Measurements from ENCODE around the gene TNIP1.

Gene TNIP1

DNA sequence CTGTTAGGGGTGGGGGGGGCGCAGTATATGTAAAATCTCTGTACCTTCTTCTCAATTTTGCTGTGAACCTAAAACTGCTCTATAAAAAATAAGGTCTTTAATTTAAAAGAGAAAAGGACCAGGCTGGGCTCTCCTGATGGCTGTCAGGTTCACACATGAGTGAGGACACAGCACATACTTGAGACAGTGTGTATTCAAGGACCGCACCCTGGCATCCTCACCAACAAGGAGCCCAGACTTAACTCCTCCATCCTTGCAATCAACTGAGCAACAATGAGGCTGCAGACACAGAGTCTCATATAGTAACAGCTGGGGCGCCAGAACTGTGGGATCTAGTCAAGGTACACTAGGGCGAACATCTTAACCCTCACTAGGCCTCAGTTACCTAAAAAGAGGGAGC lies 9.8 kb downstream of the TNIP1 start:
- Histone ChIP-seq H3K9ac (ENCODE audit: low read depth, low read length) (no peak overlapping the region), H3K4me1 (ENCODE audit: insufficient read depth, low read length) (peaks cover 5% of the 10 kb centered on the region), H3K9me3 (ENCODE audit: control insufficient read depth, insufficient read depth, low read length) (no peaks in the 10 kb centered on the region), H3K36me3 (ENCODE audit: insufficient read depth, low read length) (no peaks in the 10 kb centered on the region)

DNA sequence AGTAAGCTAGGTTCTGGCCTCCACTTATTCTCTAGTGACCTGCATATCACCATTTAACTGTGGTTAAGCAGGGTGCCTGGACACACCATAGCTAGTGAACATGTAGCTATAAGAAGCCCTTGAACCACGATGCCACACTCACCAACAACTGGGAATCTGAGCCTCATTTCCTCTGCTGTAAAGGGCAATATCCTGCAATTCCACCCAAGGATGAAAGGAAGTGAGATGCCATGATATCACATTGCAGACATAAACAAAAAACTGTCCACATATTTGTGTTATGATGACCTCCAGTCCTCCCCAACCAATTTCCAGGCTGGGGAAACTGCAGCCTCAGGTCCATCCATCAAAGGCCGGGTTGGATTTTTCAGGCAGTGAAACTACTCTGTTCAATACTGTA lies 10.4 kb downstream of the TNIP1 start:
- no peak overlapping the region for H3K9ac ChIP-seq (ENCODE audit: low read depth, low read length)
- no peaks in the 10 kb centered on the region for H3K36me3 ChIP-seq (ENCODE audit: insufficient read depth, low read length)
- H3K9me3 ChIP-seq (ENCODE audit: control insufficient read depth, insufficient read depth, low read length) = no peaks in the 10 kb centered on the region
- H3K4me1 ChIP-seq (ENCODE audit: insufficient read depth, low read length) = peaks cover 5% of the 10 kb centered on the region

DNA sequence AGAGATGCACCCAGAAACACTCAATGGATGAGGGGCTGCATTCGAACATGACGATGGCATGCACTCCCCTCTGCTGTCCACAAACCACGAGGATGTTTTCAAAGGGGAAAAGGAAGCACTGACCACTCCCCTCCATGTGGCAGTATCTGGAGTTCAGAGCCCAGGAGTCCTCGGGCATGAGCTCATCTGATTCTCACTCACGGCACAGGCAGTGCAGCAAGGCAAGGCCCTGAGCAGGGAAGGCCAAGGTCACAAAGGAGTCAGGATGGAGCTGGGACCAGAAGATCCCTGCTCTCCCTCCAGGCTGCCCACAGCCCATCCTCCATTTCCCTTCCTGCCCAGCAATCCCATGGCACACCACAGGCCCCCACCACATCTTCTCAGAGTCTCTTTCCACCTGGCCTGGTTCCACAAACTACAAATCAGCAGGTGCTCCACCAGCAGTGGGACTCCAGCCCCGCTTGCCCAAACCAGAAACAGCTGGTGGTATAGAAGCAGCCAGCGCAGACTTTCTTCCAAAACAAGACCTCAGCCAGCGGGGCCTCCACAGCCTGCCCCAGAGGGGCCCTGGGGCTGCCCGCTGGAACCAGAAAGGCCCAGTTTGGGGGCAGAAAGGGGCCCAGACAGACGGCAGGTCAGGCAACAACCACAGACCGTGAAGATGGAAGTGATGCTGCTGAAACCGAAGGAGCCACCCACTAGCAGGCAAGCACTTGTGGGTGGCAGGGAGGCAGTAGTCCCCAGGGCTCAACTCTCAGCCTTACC lies 12.2 kb downstream of the TNIP1 start:
- H3K9ac ChIP-seq (ENCODE audit: low read depth, low read length) = no peak overlapping the region
- peaks cover 6% of the 10 kb centered on the region for H3K4me1 ChIP-seq (ENCODE audit: insufficient read depth, low read length)
- no peaks in the 10 kb centered on the region for H3K9me3 ChIP-seq (ENCODE audit: control insufficient read depth, insufficient read depth, low read length)
- no peaks in the 10 kb centered on the region for H3K36me3 ChIP-seq (ENCODE audit: insufficient read depth, low read length)

DNA sequence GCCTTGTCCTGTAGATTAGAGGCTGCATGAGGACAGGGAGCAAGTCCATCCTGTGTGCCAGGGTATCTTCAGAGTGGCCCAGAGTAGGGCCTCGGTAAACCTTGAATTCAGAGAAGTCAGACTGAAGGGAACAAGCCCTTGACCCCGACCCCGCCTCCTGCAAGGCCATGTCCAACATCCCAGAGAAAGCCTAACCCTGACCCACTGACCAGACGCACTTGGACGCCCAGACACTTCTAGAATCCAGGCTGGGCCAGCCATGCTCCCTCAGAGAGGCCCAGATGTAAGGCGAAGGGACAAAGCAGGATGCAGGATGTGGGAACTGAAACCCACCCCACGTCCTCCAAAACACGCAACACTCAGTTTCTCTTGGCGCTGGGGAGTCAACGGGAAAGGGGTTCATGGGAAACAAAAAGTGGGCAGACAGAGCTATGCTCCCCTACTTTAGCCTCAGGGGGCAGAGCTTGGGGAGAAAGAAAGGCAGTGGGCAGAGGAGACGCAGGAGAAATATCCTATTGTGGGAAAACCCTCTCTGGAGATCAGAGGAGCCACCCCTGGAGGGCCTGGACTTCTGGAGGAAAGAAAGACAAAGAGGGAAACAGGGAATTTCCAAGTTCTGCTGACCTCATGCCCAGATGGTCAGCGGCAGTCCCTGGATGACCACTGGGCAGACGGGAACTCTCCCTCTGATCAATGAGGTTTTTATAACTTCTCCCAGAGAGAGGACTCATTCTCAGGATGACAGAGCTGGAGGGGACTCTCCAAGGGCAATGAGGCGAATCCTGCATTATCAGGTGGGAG lies 13.0 kb downstream of the TNIP1 start:
- H3K9me3 ChIP-seq (ENCODE audit: control insufficient read depth, insufficient read depth, low read length) = no peaks in the 10 kb centered on the region
- no peak overlapping the region for H3K9ac ChIP-seq (ENCODE audit: low read depth, low read length)
- H3K4me1 ChIP-seq (ENCODE audit: insufficient read depth, low read length) = peaks cover 11% of the 10 kb centered on the region
- H3K36me3 ChIP-seq (ENCODE audit: insufficient read depth, low read length) = no peaks in the 10 kb centered on the region

DNA sequence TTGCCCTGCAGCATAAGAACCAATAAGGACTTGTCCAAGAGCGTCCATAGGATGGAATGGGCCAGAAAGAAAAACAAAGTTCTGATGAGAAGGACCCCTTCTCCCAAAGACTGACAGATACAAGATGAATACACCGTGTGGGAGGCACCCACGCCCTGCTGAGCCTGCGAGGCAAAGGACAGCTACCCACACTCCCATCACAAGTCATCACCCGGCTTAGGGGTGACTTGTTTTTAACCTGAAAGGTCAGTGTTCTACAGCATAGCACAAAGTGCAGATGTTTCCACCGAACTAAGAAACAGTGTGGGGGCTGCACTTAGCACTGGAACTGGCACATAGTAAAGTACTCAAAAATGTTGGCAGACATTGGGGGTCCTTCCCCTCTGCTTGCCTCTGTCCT lies 13.9 kb downstream of the TNIP1 start:
- no peaks in the 10 kb centered on the region for H3K36me3 ChIP-seq (ENCODE audit: insufficient read depth, low read length)
- no peaks in the 10 kb centered on the region for H3K9me3 ChIP-seq (ENCODE audit: control insufficient read depth, insufficient read depth, low read length)
- H3K4me1 ChIP-seq (ENCODE audit: insufficient read depth, low read length) = peaks cover 6% of the 10 kb centered on the region; the same call in 1 of the 2 replicates
- H3K9ac ChIP-seq (ENCODE audit: low read depth, low read length) = no peak overlapping the region

DNA sequence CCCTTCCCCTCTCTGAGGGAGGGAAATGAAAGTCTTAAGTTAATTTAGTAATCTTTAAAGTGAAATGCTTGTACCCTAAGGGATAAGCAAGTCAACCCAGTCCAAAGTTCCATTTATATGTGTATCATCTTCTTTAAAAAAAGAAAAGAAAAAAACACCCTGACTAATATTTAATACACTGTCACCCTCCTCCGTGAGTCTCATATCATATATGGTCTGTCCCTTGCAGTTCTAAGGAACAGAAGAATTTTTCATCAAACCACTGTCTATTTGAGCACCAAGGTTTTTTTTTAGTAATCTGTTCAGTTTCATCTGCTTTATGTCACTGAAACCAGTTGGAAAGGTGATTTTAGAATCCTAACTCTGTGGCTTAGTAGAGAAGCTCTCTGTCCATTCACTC lies 15.2 kb downstream of the TNIP1 start:
- peaks cover 6% of the 10 kb centered on the region; the same call in 1 of the 2 replicates for H3K4me1 ChIP-seq (ENCODE audit: insufficient read depth, low read length)
- H3K9ac ChIP-seq (ENCODE audit: low read depth, low read length) = no peak overlapping the region
- H3K36me3 ChIP-seq (ENCODE audit: insufficient read depth, low read length) = no peaks in the 10 kb centered on the region
- H3K9me3 ChIP-seq (ENCODE audit: control insufficient read depth, insufficient read depth, low read length) = no peaks in the 10 kb centered on the region

DNA sequence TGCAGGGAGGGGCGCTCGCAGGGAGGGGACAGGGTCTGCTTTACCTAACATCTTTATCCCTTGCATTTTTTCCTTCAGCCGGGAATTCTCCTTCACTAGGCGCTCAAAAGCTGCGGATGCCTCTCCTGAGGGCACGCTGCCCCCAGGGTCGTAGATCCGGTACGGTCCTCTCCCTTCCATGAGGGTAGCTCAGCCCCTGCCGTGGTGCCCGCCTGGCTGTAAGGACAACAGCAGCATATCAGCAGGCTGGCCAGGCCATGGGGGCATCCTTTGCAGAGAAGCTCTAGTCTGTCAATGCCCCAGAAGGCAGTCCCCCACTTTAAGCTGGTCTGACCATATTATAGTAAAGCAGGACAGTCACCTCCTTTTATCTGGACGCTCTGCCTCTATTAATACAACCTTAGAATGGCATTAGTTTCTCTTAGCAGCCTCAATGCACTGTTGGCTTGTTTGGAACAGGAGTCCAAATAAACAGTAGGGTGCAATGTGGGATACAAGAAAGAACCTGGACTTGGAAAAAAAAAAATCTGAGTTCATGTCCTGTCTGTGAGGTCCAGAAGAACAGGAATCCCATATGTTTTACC lies 15.8 kb downstream of the TNIP1 start:
- H3K9me3 ChIP-seq (ENCODE audit: control insufficient read depth, insufficient read depth, low read length) = no peaks in the 10 kb centered on the region
- H3K4me1 ChIP-seq (ENCODE audit: insufficient read depth, low read length) = peaks cover 6% of the 10 kb centered on the region; the same call in 1 of the 2 replicates
- no peak overlapping the region for H3K9ac ChIP-seq (ENCODE audit: low read depth, low read length)
- H3K36me3 ChIP-seq (ENCODE audit: insufficient read depth, low read length) = no peaks in the 10 kb centered on the region

DNA sequence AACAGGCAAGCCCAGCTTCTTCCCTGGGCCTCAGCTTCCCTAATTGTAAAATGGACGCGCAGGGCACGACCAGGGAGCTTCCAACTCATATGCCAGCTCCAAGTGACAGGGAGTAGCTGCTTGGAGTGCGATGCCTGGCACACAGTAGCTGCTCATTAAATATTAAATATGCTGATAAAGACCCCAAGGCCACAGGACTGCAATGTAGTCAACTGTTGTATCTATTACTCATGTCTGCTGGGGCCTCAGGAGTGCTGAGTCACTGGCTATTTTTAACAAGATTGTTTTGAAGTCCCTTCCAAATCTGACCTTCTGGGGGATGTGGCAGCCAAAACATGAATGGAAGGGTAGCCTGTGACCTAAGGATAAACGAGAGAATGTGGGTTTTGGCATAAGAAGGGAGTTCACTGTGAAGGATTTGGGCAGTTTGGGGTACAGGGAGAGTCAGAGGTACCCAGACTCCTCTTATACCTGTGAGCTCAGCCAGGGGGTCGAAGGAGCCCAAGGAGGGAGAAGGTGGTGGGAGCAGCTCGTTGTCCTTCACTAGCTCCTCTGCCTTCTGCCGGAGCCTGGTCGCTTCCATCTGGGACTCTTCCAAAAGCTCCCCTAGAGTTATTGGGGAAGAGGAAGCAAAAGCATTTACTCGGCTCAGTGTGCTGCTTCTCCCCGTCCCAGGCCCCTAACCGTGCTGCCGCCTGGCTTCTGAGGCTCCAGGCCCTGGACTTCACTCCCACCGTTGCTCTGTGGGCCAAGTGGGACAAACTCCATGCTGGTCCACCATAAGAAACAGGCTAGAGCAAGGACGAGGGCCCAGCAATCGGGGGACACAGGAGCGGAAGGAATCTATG lies 17.5 kb downstream of the TNIP1 start:
- Histone ChIP-seq H3K9ac (ENCODE audit: low read depth, low read length) (no peak overlapping the region), H3K36me3 (ENCODE audit: insufficient read depth, low read length) (no peaks in the 10 kb centered on the region), H3K9me3 (ENCODE audit: control insufficient read depth, insufficient read depth, low read length) (no peaks in the 10 kb centered on the region), H3K4me1 (ENCODE audit: insufficient read depth, low read length) (peaks cover 6% of the 10 kb centered on the region; the same call in 1 of the 2 replicates)

DNA sequence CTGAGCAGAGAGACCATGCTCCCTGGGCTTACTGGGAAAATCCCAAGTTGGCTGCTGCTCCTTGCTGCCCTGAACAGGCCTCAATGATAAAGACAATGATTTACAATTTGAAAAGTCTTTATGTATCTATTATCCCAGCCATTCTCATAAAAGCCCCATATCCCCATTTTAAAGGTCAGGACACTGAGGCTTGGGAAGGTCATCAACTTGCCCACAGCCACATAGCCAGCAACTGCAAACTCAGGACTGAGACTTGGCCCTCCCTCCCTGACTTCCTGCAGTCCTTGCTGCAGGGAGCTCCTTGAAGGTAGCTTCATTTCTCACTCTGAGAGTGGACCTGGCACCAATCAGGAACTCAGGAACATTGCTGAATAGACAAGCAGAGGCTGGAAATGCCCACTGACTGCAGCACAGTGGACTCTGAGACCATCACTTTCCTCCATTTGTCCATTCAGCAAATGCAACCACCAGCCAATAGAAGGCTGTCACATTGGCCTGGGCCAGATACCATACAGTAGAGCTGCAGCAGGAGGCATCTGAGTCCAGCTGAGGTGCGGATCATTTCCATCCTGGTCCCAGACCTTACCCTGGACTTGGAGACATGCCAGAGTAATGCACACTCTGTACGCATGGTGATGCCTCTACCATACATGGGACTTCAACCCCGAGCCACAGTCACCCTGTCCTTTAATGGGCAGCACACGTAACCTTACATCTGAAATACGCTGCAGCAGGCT lies 18.3 kb downstream of the TNIP1 start:
- no peaks in the 10 kb centered on the region for H3K9me3 ChIP-seq (ENCODE audit: control insufficient read depth, insufficient read depth, low read length)
- H3K4me1 ChIP-seq (ENCODE audit: insufficient read depth, low read length) = peaks cover 6% of the 10 kb centered on the region; the same call in 1 of the 2 replicates
- H3K36me3 ChIP-seq (ENCODE audit: insufficient read depth, low read length) = no peaks in the 10 kb centered on the region
- no peak overlapping the region for H3K9ac ChIP-seq (ENCODE audit: low read depth, low read length)

DNA sequence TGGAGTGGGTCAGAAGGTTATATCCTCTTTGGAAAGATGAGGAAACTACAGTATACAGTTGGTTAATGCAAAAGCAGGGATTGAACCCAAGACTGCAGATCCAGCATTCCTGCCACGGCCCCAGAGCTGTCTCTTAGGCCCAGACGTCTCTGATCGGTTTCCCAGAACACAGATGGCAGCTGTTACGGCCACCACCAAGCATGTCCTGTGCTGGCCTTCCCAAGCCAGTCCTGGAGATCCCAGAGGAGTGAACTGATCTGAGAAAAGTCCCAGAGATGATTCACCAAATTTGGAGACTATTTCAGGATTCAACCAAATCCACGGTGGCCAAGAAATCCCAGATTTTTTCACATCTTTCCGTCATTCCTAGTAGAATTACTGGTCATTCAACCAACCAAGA lies 20.1 kb downstream of the TNIP1 start:
- H3K4me1 ChIP-seq (ENCODE audit: insufficient read depth, low read length) = peaks cover 6% of the 10 kb centered on the region; the same call in 1 of the 2 replicates
- H3K9ac ChIP-seq (ENCODE audit: low read depth, low read length) = no peak overlapping the region
- H3K36me3 ChIP-seq (ENCODE audit: insufficient read depth, low read length) = no peaks in the 10 kb centered on the region
- no peaks in the 10 kb centered on the region for H3K9me3 ChIP-seq (ENCODE audit: control insufficient read depth, insufficient read depth, low read length)

DNA sequence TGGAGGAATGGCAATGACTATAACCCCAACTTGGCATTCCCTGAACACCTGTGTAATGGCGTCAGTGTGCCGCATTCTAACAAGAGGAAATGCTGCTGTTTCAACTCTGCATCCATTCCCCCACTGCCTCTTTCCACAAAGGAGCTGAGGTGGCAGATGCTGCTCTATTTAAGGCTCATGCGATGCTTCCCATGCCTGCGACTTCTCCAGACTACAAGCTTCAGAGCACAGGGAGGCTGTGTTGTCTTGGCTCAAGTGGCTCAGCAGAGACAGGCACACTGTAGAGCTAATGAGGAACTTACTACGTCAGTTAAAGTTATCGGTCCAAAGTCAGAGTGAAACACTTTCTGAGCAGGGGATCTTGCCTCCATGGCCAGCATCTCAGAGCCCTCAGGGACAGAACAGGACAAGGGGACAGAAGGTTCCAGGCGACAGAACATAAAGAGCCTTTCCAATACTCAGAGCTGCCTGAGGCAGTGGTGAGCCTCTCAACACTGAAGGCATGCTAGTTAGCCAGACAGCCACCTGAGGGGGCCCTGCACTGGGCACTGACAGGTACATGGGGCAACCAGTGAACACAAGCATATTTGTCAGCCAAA lies 21.8 kb downstream of the TNIP1 start:
- Histone ChIP-seq H3K9me3 (ENCODE audit: control insufficient read depth, insufficient read depth, low read length) (no peaks in the 10 kb centered on the region), H3K4me1 (ENCODE audit: insufficient read depth, low read length) (peaks cover 6% of the 10 kb centered on the region; the same call in 1 of the 2 replicates), H3K36me3 (ENCODE audit: insufficient read depth, low read length) (no peaks in the 10 kb centered on the region), H3K9ac (ENCODE audit: low read depth, low read length) (no peak overlapping the region)

DNA sequence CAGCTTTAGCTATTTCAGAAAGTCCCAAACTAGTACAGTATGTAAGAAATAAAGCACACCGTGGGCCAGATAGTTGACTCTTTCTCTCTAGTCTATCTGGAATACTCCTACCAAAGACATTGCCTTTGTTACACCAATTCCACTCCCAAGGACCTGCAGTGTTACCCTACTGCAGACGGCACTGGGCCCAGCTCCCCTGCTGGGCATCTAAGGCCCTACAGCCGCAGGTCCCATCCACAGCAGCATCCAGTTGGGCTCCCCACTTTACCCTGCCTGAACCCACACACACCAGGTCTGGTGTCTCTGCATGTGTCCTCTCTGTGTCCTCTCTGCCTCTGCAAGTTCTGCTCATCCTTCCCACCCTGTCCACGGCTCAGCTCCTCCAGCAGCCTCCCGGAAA lies 22.5 kb downstream of the TNIP1 start:
- Histone ChIP-seq H3K9ac (ENCODE audit: low read depth, low read length) (no peak overlapping the region), H3K9me3 (ENCODE audit: control insufficient read depth, insufficient read depth, low read length) (no peaks in the 10 kb centered on the region), H3K4me1 (ENCODE audit: insufficient read depth, low read length) (peaks cover 1% of the 10 kb centered on the region; the same call in 1 of the 2 replicates), H3K36me3 (ENCODE audit: insufficient read depth, low read length) (no peaks in the 10 kb centered on the region)

Measured in ES-I3 (cell line).